Stomach (tissue), 4 donors: Measurements from ENCODE around the gene FARS2.

Experiments used
- CTCF ChIP-seq, 7 experiments: fragments of 450-650 bp in 4 of 7; fragments of 200-600 bp in 3 of 7; sonication (generic) in 3 of 7; IDR thresholded peaks; one replicate each; pipeline ENCODE4 v1.5.1; 2016 to 2019; ENCODE audit warnings: antibody characterized with exemption in 7 of 7, control low read depth in 2 of 7, mild to moderate bottlenecking in 1 of 7
- EP300 ChIP-seq: sonication (generic); formaldehyde crosslinking; IDR thresholded peaks from one replicate; pipeline ENCODE4 v1.6.1; 2017; ENCODE audit warnings: antibody characterized with exemption
- POLR2A ChIP-seq, 4 donors: fragments of 450-650 bp; IDR thresholded peaks; one replicate each; pipeline ENCODE4 v1.6.1; 2016; ENCODE audit warnings: antibody characterized with exemption in 4 of 4, control low read depth in 2 of 4, mild to moderate bottlenecking in 1 of 4, moderate library complexity in 1 of 4
- POLR2AphosphoS5 ChIP-seq, 3 donors: sonication (generic); formaldehyde crosslinking; IDR thresholded peaks; one replicate each; pipeline ENCODE4 v1.6.1; 2016; ENCODE audit warnings: antibody characterized with exemption in 3 of 3

GRCh38 chr6:5772408-5773120 lies 511.3 kb downstream of the FARS2 start:
- TF ChIP-seq POLR2AphosphoS5 (IDR thresholded peaks at IDR 0.05) (no peak), CTCF (IDR thresholded peaks at IDR 0.05) (no peak), POLR2A (IDR thresholded peaks at IDR 0.05) (no peak), EP300 (no peak)
